Spleen (tissue), 11 donors: Measurements from ENCODE around the gene PXDN. TPM values are rescaled to one million over a fixed set of nuclear protein-coding genes. Genes with fewer than 3 reads are reported as not detected.

ENCODE experiments used
- DNase-seq: peaks from one replicate; pipeline ENCODE4 v3.0.0-alpha.2; 2020
- H3K27ac ChIP-seq, 8 donors: fragments of 200-600 bp; sonication (generic) in 7 of 8; 1 replicate in 4 of 8; 2 replicates in 4 of 8; pipeline versions ENCODE4 v1.5.0 to v1.8.0; 2016 to 2021; ENCODE audit warnings: inconsistent platforms in 4 of 8, mild to moderate bottlenecking in 4 of 8, moderate library complexity in 1 of 8
- H3K27me3 ChIP-seq, 7 donors: fragments of 200-600 bp; sonication (generic) in 6 of 7; replicated peaks in 1 of 7; 1 replicate in 4 of 7; 2 replicates in 3 of 7; pipeline versions ENCODE4 v1.5.0 to v1.8.0; 2016 to 2021; ENCODE audit warnings: inconsistent platforms in 3 of 7, mild to moderate bottlenecking in 1 of 7
- H3K36me3 ChIP-seq, 6 donors: fragments of 200-600 bp; sonication (generic) in 5 of 6; 1 replicate in 4 of 6; 2 replicates in 2 of 6; pipeline versions ENCODE4 v1.5.0 to v1.8.0; 2016 to 2021; ENCODE audit warnings: inconsistent platforms in 2 of 6
- H3K4me1 ChIP-seq, 6 donors: fragments of 200-600 bp; sonication (generic) in 5 of 6; 1 replicate in 3 of 6; 2 replicates in 3 of 6; pipeline versions ENCODE4 v1.5.0 to v1.8.0; 2016 to 2021; ENCODE audit warnings: inconsistent platforms in 3 of 6
- H3K4me3 ChIP-seq, 8 donors: fragments of 200-600 bp; sonication (generic) in 7 of 8; 1 replicate in 4 of 8; 2 replicates in 4 of 8; pipeline versions ENCODE4 v1.5.0 to v1.8.0; 2016 to 2021; ENCODE audit warnings: inconsistent platforms in 4 of 8, mild to moderate bottlenecking in 4 of 8, moderate library complexity in 2 of 8
- H3K9me3 ChIP-seq, 8 donors: fragments of 200-600 bp; sonication (generic) in 7 of 8; 1 replicate in 4 of 8; 2 replicates in 4 of 8; pipeline versions ENCODE4 v1.5.0 to v1.8.0; 2016 to 2021; ENCODE audit warnings: inconsistent platforms in 4 of 8
- POLR2A ChIP-seq, 3 donors: fragments of 450-650 bp; IDR thresholded peaks; one replicate each; pipeline ENCODE4 v1.5.1; 2017; ENCODE audit warnings: antibody characterized with exemption in 3 of 3, mild to moderate bottlenecking in 1 of 3
- POLR2AphosphoS5 ChIP-seq, 3 donors: sonication (generic); formaldehyde crosslinking; IDR thresholded peaks; one replicate each; pipeline ENCODE4 v1.5.1; 2017; ENCODE audit warnings: antibody characterized with exemption in 3 of 3
- WGBS, 5 donors: extraction: QIAGEN DNeasy Blood & Tissue Kit in 3 of 5; methylation state at CpG; one replicate each; pipeline versions ENCODE4 v1.1.5 to v1.1.7; 2013 to 2018; 5-methylcytosine and 5-hydroxymethylcytosine counted together
- intact Hi-C: fragments of 100-400 bp; cut with DNase I; formaldehyde crosslinking; loops from one replicate; pipeline ENCODE4 v1.15.0; 2023; ENCODE audit warnings: low total_unique reads
- polyA plus RNA-seq, 3 donors: library from polyadenylated mRNA; stranded (reverse); fragments of 200-250 nt; gene quantifications; one replicate each; pipeline ENCODE4 v1.2.1, GENCODE V29; 2013
- total RNA-seq, 7 donors: library from RNA; depleted of rRNA in 3 of 7; stranded (reverse); fragments of >200 nt in 3 of 7; fragmentation: NEBNext Ultra II Directional in 4 of 7; extraction: Animal tissue kit (Norgen Biotek cat#: 25700) in 4 of 7; gene quantifications; one replicate each; pipeline versions ENCODE4 v1.1.0 to v1.2.1, GENCODE V29; 2016 to 2021
- TF ChIP-seq, protein P1 (sequence below), 11 experiments: fragments of 200-600 bp in 7 of 11; fragments of 450-650 bp in 4 of 11; sonication (generic) in 4 of 11; IDR thresholded peaks in 8 of 11; conservative IDR thresholded peaks in 3 of 11; 1 replicate in 7 of 11; 2 replicates in 4 of 11; pipeline versions ENCODE4 v1.4.0 to v1.8.0; 2016 to 2021; ENCODE audit warnings: antibody characterized with exemption in 11 of 11, inconsistent platforms in 4 of 11, mild to moderate bottlenecking in 1 of 11
- donor health status: healthy with polysubstance abuse.
- donor health status: DM: no; HTN: no; CAD: no; lungs with moderate emphysema.
- donor health status: DM: no; HTN: no; CAD: no.
- donor health status: Bipolar disorder and iron deficiency.
- donor health status: healthy.
- donor health status: DM: no; HTN: no; CAD: no.
- donor health status: DM: yes; HTN: yes; CAD: no.

The PXDN gene
- total and polyA plus RNA-seq, 10 donors, result 1.9 to 49.3 (median 30.8) TPM

DNA sequence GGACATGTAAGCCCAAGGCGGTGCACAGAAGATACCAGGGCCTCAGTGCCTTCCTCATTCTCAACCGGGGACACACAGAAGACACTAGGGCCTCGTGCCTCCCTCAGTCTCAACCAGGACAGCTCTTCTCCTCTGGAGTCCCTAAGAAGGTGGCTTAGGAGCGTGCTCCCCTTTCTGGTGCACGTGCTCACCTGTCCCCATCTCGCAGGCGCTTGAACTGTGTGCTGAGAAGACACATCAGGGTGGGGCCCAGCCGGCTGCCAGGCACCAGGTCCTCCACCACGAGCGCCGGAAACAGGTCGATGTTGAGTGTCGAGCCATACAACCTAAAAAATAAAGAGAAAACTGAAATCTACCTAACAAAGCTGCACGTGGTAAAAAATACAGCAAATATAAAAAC lies 99.9 kb downstream of the PXDN start:
- Histone ChIP-seq H3K27me3 (no peaks in the 10 kb centered on the region), H3K4me3 (no peak overlapping the region), H3K27ac (no peak overlapping the region), H3K9me3 (peaks cover 0 to 5% (median 0%) of the 10 kb centered on the region in 8 donors), H3K4me1 (peaks cover 0 to 6% (median 0%) of the 10 kb centered on the region in 6 donors), H3K36me3 (peaks cover 0 to 44% (median 2%) of the 10 kb centered on the region in 6 donors)
- intact Hi-C loops, result no loop called here
- no peak for DNase-seq
- WGBS, 5 donors, result 87 to 96% (median 92%) methylated on average over 12 to 14 of the region's 14 CpGs
- no peak for TF ChIP-seq POLR2AphosphoS5 (IDR thresholded peaks at IDR 0.05)
- no peak for TF ChIP-seq POLR2A (IDR thresholded peaks at IDR 0.05)
- TF ChIP-seq, protein P1, sequence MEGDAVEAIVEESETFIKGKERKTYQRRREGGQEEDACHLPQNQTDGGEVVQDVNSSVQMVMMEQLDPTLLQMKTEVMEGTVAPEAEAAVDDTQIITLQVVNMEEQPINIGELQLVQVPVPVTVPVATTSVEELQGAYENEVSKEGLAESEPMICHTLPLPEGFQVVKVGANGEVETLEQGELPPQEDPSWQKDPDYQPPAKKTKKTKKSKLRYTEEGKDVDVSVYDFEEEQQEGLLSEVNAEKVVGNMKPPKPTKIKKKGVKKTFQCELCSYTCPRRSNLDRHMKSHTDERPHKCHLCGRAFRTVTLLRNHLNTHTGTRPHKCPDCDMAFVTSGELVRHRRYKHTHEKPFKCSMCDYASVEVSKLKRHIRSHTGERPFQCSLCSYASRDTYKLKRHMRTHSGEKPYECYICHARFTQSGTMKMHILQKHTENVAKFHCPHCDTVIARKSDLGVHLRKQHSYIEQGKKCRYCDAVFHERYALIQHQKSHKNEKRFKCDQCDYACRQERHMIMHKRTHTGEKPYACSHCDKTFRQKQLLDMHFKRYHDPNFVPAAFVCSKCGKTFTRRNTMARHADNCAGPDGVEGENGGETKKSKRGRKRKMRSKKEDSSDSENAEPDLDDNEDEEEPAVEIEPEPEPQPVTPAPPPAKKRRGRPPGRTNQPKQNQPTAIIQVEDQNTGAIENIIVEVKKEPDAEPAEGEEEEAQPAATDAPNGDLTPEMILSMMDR (IDR thresholded peaks at IDR 0.05 in 8 of 11, conservative IDR thresholded peaks at IDR 0.05 in 3 of 11), result no peak

DNA sequence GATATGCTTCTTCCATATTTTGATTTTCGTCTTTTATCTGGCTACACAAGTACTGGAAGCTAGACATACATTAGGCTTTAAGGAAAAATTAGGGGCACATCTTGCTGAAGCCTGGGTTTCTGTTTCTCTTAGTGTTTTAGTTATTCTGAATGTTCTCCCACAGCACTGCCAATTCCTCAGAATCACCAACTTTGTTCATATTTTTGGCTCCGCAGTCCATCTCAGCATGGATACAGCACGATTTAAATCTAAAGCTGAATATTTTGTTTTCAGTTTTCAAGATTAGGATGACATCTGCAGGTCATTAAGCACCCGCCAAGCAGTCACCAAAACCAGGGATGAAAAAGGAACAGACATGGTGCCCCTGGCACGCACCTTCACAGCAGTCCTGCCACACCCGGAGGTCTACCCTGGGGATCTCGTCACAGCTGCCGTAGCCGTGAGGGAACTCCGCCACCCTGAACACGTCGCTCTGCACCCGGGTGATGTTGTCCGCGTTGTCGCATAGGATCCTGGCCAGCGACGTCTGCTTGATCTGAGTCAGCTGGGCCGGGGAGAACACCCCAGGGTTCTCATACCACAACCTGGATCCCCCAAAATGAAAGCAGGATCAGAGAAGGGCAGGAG lies 101.2 kb downstream of the PXDN start:
- 91 to 96% (median 93%) methylated on average over 19 of the region's 19 CpGs for WGBS, 5 donors
- intact Hi-C loops, result no loop called here
- TF ChIP-seq, protein P1 (IDR thresholded peaks at IDR 0.05 in 8 of 11, conservative IDR thresholded peaks at IDR 0.05 in 3 of 11), result no peak
- TF ChIP-seq POLR2A (IDR thresholded peaks at IDR 0.05) (no peak), POLR2AphosphoS5 (IDR thresholded peaks at IDR 0.05) (no peak)
- Histone ChIP-seq H3K27me3 (no peaks in the 10 kb centered on the region), H3K36me3 (peaks cover 0 to 42% (median 0%) of the 10 kb centered on the region in 6 donors), H3K9me3 (no peaks in the 10 kb centered on the region), H3K4me1 (peaks cover 0 to 6% (median 0%) of the 10 kb centered on the region in 6 donors), H3K27ac (no peak overlapping the region), H3K4me3 (no peak overlapping the region)
- DNase-seq, result no peak

- Histone ChIP-seq H3K27ac (no peak overlapping the region), H3K9me3 (no peaks in the 10 kb centered on the region)
- no peak for DNase-seq
Observed at GRCh38 chr2:1642066-1642861, 102.1 kb downstream of the PXDN start.

More at GRCh38 chr2:1642066-1642861, 102.1 kb downstream of the PXDN start:
- intact Hi-C loops, result no loop called here
- H3K27me3 ChIP-seq, result no peaks in the 10 kb centered on the region
- 78 to 95% (median 93%) methylated on average over 15 of the region's 15 CpGs for WGBS, 5 donors
- TF ChIP-seq, protein P1 (IDR thresholded peaks at IDR 0.05 in 8 of 11, conservative IDR thresholded peaks at IDR 0.05 in 3 of 11), result no peak
- no peak for TF ChIP-seq POLR2AphosphoS5 (IDR thresholded peaks at IDR 0.05)
- TF ChIP-seq POLR2A (IDR thresholded peaks at IDR 0.05), result no peak
- H3K4me3 ChIP-seq, result no peak overlapping the region
- peaks cover 0 to 38% (median 0%) of the 10 kb centered on the region in 6 donors for H3K36me3 ChIP-seq
- H3K4me1 ChIP-seq, result peaks cover 0 to 6% (median 0%) of the 10 kb centered on the region in 6 donors
